ENCODE measurements around the gene SAP130. TPM values are rescaled to one million over a fixed set of nuclear protein-coding genes. Genes with fewer than 3 reads are reported as not detected.

Gene SAP130
- total and polyA plus RNA-seq, 4 donors = 3.3 to 5.3 (median 4.5) TPM

GRCh38 chr2:128057334-128057733 is 29.5 kb upstream of the SAP130 start (continued):
- TF ChIP-seq GABPA (IDR thresholded peaks at IDR 0.05 in 1 of 2, conservative IDR thresholded peaks at IDR 0.05 in 1 of 2) (no peak), SP1 (IDR thresholded peaks at IDR 0.05) (no peak)

- H3K9me3 ChIP-seq (ENCODE audit: control insufficient read depth in 4 of 4, low read length in 3 of 4) = peaks cover 0 to 2% (median 0%) of the 10 kb centered on the region in 4 donors
- no peak for DNase-seq (ENCODE audit: low spot score)
- 89% methylated on average over 11 of the region's 11 CpGs for WGBS
- H3K4me1 ChIP-seq (ENCODE audit: control insufficient read depth in 4 of 4, insufficient read depth in 4 of 4, low read length in 3 of 4) = no peaks in the 10 kb centered on the region
- no peaks in the 10 kb centered on the region for H3K36me3 ChIP-seq (ENCODE audit: control insufficient read depth in 4 of 4, insufficient read depth in 3 of 4, low read depth in 1 of 4, low read length in 3 of 4)
- H3K9ac ChIP-seq (ENCODE audit: low read depth in 1 of 2, low read length in 2 of 2) = no peak overlapping the region
- H3K4me3 ChIP-seq (ENCODE audit: low read depth in 1 of 3, low read length in 3 of 3) = no peak overlapping the region
- TF ChIP-seq RXRA (IDR thresholded peaks at IDR 0.05) = no peak
- TF ChIP-seq YY1 (IDR thresholded peaks at IDR 0.05) = no peak
- TF ChIP-seq REST (IDR thresholded peaks at IDR 0.05) = no peak
- no peak for TF ChIP-seq TAF1 (conservative IDR thresholded peaks at IDR 0.05)
- no peak for TF ChIP-seq ATF3 (IDR thresholded peaks at IDR 0.05)
- H3K27ac ChIP-seq (ENCODE audit: low read depth in 1 of 2, low read length in 2 of 2) = no peak overlapping the region
- H3K27me3 ChIP-seq (ENCODE audit: control insufficient read depth in 4 of 4, insufficient read depth in 4 of 4, low read length in 3 of 4) = no peaks in the 10 kb centered on the region
Observed at GRCh38 chr2:128054104-128054885, 26.4 kb upstream of the SAP130 start.

GRCh38 chr2:128053331-128053730 is 25.5 kb upstream of the SAP130 start:
- Histone ChIP-seq H3K4me1 (ENCODE audit: control insufficient read depth in 4 of 4, insufficient read depth in 4 of 4, low read length in 3 of 4) (no peaks in the 10 kb centered on the region), H3K4me3 (ENCODE audit: low read depth in 1 of 3, low read length in 3 of 3) (no peak overlapping the region), H3K9me3 (ENCODE audit: control insufficient read depth in 4 of 4, low read length in 3 of 4) (peaks cover 0 to 2% (median 0%) of the 10 kb centered on the region in 4 donors), H3K27me3 (ENCODE audit: control insufficient read depth in 4 of 4, insufficient read depth in 4 of 4, low read length in 3 of 4) (no peaks in the 10 kb centered on the region), H3K27ac (ENCODE audit: low read depth in 1 of 2, low read length in 2 of 2) (no peak overlapping the region), H3K9ac (ENCODE audit: low read depth in 1 of 2, low read length in 2 of 2) (no peak overlapping the region), H3K36me3 (ENCODE audit: control insufficient read depth in 4 of 4, insufficient read depth in 3 of 4, low read depth in 1 of 4, low read length in 3 of 4) (no peaks in the 10 kb centered on the region)
- TF ChIP-seq JUND (IDR thresholded peaks at IDR 0.05) (no peak), RAD21 (IDR thresholded peaks at IDR 0.05) (no peak), ATF3 (IDR thresholded peaks at IDR 0.05) (no peak), GABPA (IDR thresholded peaks at IDR 0.05 in 1 of 2, conservative IDR thresholded peaks at IDR 0.05 in 1 of 2) (no peak), SP1 (IDR thresholded peaks at IDR 0.05) (no peak), REST (IDR thresholded peaks at IDR 0.05) (no peak)
- DNase-seq (ENCODE audit: low spot score) = no peak
- WGBS = 95% methylated on average over 12 of the region's 12 CpGs
